ENCODE results near the gene SH3BP1.
"Not testable (repeated sequence)": the region's sequence is repeated elsewhere in the genome, so short reads cannot be mapped to it uniquely, and the experiment has no call there.

The SH3BP1 gene

DNA sequence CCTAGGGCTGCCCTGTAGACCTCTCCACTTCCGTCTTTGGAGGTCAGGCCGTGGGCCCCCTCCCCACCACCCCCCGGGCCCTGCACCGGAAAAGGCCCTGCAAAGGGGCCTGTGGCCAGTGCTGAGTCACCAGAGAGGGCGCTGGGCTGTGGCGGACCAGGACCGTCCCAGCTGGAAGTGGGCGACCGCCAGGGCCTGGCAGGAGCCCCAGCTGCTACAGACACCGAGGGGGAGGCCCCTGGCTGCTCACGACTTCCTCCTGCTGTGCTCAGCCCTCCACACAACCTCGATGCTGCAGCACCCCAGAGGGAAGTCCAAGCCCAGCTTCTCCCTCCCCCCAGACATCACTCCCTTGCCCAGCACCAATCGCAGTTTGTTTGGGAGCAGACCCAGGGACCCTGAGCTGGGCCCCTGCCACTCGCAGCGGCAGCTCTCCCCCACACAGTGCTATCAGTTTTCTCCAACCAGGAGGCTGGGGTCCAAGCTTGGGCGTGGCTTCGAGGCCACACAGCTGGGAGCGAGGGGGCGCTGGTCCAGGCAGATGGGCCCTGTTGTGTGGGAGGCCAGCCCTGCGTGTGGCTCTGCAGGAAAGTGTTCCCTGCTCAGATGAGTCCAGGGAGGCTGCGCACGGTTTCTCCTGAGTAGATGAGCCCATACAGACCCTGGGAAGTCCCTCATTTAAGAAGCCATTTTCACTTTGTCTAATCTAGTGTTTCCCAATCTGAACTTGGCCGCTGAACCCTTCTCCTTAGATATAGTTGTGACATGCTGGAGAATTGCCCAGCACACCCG, 5.6 kb upstream of the SH3BP1 start:
- peak in 1 of 2 donors; percentile 46 for DNase-seq (ENCODE audit: low read depth in 2 of 2)

GRCh38 chr22:37634417-37634924, 5.0 kb upstream of the SH3BP1 start:
- no peak for DNase-seq (ENCODE audit: low read depth in 2 of 2)

DNA sequence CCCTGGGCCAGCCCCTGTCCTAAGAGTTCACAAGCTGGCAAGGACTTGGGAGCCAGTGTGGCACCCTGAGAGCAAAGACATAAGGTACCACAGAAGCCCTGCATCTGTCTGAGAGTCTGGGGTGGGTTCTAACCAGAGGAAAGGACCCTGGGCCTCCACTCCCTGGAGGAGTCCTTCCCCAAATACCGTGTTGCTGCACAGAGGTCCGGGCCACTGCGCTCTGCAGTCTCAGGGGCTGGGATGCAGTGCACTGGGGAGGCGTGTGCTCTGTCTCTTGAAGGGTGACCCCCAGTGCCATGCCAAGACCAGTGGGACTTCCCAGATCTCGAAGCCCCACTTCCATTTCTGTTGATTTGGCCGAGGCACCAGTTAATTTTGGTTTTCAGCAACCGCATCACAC, 4.3 kb upstream of the SH3BP1 start:
- DNase-seq (ENCODE audit: low read depth in 2 of 2), result no peak

GRCh38 chr22:37636186-37636948, 3.1 kb upstream of the SH3BP1 start:
- DNase-seq (ENCODE audit: low read depth in 2 of 2), result no peak

- no peak for DNase-seq (ENCODE audit: low read depth in 2 of 2)
These were observed 2.6 kb upstream of the SH3BP1 start for GRCh38 chr22:37636949-37637273.

DNA sequence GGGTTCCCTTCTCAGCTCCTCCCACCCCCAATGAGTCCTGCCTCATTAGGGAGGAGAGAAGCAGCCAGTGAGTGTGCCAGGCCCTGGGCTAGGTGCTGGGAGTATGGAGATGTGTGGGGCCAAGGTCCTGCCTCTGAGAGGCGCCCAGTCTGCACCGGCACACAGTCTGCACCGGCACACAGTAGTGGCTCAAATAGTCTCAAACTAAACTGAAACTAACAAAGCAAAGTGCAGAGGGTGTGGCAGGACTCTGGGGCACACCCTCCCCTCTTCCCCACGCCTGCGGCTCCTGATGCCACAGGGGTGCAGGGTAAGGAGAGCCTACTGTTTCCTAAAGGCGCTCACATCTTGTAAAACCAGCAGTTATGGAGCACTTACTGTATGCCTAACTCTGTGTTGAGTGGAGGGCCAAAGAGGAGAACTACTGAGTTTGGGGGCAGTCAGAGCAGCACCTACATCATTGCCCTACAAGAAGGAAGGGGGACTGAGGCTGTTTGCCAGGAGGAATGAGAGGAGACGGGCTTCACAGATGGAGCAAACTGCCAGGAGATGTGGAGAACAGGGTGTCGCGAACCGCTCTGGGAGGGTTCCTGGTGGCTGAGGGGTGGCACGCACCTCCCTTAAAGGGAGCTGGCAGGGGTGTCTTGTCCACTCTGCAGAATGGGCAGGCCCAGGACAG, 939 bp upstream of the SH3BP1 start:
- DNase-seq (ENCODE audit: low read depth in 2 of 2), result no peak

DNA sequence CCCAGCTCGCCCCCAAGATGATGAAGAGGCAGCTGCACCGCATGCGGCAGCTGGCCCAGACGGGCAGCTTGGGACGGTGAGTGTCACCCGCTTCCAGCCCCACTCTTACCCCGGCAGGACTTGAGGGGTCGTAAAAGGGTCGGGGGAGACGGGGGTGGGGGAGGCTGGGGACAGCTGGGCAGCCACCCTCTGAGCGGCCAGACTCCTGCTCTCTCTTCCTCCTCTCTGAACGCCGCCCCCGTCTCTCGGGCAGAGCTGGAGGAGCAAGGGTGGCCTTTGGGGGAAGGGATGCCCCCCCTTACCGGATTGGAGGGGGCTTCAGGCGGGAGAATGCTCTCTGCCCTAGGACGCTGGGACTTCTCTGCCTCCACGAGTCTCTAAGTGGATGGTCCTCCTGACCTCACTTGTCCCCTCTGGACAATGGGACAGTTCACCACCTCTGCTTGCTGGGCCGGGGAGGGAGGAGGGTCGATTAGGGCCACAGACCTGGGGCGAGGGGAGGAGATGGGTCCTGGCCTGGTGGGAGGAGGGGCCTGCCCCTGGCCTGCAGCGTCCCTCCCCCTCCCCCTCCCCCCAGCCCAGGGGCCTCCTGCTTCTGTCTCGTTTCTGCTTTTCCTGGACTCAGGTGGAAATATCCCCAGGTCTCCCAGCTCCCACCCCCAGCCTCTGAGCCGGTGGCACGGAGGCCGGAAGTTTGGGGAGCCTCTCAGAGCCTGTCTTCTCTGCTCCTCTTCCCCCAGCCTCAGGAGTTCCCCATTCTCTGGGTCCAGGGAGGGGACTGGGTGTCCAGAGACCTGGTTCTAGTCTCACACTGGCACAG, 512 bp downstream of the SH3BP1 start:
- DNase-seq (ENCODE audit: low read depth in 2 of 2), result no peak

GRCh38 chr22:37640591-37641560, 1.4 kb downstream of the SH3BP1 start:
- no peak for DNase-seq (ENCODE audit: low read depth in 2 of 2)

GRCh38 chr22:37641561-37641949, 2.1 kb downstream of the SH3BP1 start:
- no peak for DNase-seq (ENCODE audit: low read depth in 2 of 2)

DNA sequence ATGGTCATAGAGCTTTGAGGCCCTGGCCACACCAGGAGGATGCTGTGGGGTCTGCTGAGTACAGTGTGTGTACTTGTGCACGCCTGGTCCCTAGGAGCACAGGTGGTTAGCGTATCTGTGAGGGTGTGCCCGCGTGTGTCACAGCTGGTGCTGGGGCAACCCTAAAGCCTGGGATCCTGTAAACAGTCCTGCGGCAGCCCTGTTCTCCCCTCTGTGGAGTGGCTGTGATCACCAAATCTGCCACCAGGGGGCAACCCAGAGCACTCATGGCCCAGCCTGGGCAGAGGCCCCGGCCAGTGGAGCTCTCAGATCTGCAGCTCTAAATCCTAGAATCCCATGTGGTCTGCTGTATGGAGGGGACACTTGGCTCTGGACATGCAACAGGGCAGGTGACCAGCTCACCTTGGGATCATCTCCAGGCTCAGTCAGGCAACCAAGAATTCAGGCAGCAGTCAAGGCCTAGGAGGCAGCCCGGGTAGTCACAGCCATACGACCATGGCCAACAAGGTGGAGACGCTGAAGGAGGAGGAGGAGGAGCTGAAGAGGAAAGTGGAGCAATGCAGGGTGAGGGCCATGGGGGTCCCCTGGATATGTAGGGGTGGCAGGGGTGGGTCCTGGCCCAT, 3.9 kb downstream of the SH3BP1 start:
- peak; percentile 83 to 91 for DNase-seq (ENCODE audit: low read depth in 2 of 2)

DNA sequence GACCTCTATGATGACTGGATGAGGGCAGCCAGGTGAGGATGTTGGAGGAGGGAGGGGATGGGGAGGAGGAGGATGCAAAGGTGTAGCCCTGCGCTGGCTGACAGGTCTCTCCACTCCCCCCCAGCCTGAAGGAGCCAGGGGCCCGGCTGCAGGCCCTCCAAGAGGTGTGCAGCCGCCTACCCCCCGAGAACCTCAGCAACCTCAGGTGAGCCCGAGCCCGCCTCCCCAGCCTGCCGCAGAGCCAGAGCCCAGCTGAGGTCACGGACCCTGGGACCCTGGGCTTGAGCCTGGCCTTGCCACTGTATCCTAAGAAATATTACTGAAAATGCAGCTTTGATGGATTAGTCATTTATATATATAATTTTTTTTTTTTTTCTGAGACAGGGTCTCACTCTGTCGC, 7.8 kb downstream of the SH3BP1 start:
- no peak for DNase-seq (ENCODE audit: low read depth in 2 of 2)

GRCh38 chr22:37647928-37648327, 8.5 kb downstream of the SH3BP1 start:
- no peak for DNase-seq (ENCODE audit: low read depth in 2 of 2)

DNA sequence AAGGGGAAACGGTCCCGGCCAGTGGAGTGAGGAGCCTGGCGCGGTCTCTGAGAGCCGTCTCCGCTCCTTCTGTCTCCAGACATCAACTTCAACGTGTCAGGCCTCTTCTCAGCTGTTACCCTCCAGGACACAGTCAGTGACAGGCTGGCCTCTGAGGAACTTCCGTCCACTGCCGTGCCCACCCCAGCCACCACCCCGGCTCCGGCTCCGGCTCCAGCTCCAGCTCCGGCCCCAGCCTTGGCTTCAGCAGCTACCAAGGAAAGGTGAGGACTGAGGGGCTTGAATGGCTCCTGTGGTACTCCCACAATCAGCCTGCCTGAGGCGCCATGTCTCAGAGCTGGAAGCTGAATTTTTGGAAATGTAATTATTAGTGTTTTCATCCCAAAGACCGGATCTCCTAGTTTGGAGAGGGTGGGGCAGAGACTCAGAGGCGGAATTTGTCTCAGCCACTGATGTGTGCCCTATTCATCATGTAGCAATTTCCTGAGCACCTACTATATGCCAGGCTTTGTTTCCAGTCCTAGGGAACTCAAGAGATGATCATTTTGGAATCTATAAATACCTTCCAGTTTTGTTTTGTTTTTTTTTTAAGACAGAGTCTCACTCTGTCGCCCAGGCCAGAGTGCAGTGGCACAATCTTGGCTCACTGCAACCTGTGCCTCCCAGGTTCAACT, 11.1 kb downstream of the SH3BP1 start:
- DNase-seq (ENCODE audit: low read depth in 2 of 2), result no peak

GRCh38 chr22:37654563-37655251, 15.2 kb downstream of the SH3BP1 start:
- DNase-seq (ENCODE audit: low read depth in 2 of 2), result no peak

DNA sequence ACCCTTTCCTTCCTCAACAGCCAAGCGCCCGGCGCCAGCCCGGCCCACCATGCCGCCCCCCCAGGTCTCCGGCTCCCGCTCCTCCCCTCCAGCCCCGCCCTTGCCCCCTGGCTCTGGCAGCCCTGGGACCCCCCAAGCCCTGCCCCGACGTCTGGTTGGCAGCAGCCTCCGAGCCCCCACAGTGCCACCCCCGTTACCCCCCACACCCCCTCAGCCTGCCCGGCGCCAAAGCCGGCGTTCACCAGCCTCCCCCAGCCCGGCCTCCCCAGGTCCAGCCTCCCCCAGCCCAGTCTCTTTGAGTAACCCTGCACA, 15.7 kb downstream of the SH3BP1 start:
- DNase-seq (ENCODE audit: low read depth in 2 of 2), result no peak

DNA sequence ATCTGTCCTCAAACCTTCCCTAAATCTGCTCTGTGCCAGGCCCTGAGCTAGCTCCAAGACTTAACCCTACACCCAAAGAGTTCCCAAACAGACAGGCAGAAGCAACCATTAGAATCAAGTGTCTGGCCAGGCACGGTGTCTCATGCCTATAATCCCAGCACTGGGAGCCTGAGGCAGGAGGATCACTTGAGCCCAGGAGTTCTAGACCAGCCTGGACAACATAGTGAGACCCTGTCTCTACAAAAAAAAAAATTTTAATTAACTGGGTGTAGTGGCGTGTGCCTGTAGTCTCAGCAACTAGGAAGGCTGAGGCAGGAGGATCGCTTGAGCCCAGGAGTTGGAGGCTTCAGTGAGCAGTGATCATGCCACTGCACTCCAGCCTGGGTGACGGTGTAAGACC, 17.1 kb downstream of the SH3BP1 start:
- not testable (repeated sequence) for DNase-seq (ENCODE audit: low read depth in 2 of 2)

DNA sequence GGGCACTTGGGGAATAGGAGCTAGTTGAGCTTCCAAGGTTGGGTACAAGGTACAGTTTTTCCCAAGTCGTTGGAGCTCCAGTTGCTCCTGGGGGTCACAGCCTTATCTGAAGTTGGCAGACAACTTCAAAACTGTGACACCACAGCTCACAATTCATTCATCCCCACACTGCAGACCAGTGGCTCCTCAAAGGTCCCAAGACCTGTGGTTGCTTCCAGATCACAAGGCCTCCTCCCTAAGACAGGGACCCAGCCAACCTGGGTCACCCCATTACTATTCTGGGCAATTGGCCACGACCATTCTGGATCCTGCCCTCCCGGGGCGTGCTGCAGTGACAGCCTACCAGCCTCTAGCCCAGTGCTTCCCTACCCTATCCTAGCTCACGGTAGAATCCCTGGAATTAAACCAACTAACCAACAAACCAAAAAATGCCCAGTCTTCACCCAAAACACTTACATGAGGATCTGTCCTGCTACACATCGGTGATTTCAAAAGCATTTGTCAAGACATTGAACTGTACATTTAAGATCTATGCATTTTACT, 18.2 kb downstream of the SH3BP1 start:
- DNase-seq (ENCODE audit: low read depth in 2 of 2), result no peak

DNA sequence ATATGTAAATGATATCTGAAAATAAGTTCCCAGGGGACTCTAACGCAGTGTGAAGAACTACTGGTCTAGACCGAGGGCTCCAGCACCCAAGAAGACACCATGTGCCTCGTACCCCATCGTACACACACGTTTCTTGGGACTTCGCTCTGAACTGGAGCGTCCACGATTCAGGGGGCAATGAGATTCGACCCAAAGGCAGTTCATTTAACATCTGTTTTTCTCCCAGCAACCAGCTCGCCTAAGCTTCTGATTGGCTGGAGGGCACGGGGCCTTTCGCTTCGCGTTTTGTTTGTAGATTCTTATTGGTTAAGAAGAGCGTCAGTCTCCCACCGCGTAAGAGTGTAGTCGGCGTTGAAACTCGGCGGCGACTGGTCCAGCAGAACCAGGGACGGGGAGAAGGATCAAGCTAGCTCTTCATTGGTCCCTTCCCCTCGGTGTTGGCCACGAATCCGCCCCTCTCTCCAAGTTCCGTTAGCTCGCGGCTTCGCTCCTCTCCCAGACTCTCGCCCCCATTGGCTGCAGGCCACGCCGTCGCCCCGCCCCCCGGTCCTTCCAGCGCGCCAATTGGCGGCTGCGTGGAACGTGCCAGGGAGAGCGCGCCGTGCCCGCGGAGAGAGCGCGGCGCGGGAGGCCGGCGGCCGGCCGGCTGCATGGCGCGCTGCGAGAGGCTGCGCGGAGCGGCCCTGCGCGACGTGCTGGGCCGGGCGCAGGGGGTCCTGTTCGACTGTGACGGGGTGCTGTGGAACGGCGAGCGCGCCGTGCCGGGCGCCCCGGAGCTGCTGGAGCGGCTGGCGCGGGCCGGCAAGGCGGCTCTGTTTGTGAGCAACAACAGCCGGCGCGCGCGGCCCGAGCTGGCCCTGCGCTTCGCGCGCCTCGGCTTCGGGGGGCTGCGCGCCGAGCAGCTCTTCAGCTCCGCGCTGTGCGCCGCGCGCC, 18.9 kb downstream of the SH3BP1 start, which contains the start of gene PDXP:
TSS of gene PDXP (plus strand) at position 591 of the 933 bp plus-strand sequence. CDS start at position 651, 60 bp downstream.
- peak; percentile 98 for DNase-seq (ENCODE audit: low read depth in 2 of 2)
